Activated CD4-positive, alpha-beta T cell treated with anti-CD3 and anti-CD28 coated beads, Interleukin-2, Interleukin-4, amounts not matched to agents 100 ng/mL and 50 ng/mL, durations not matched to agents 16 hours and 8 hours (primary cell): ENCODE results near the gene VSX2.

Experiments
- DNase-seq: peaks from one replicate; pipeline ENCODE4 v3.0.0-alpha.2; 2020; ENCODE audit warnings: low spot score

VSX2 gene

GRCh38 chr14:74238974-74239847, at the start of gene VSX2:
TSS of gene VSX2 (plus strand) at chr14:74239449. CDS start at chr14:74239562, 113 bp downstream.
- DNase-seq = no peak

- DNase-seq = no peak
Observed at GRCh38 chr14:74190927-74191575, 48.2 kb upstream of the VSX2 start.

- DNase-seq = no peak
Observed at GRCh38 chr14:74194506-74195274, 44.6 kb upstream of the VSX2 start.

GRCh38 chr14:74195623-74196022, 43.6 kb upstream of the VSX2 start:
- DNase-seq = no peak

GRCh38 chr14:74198441-74199234, 40.6 kb upstream of the VSX2 start:
- DNase-seq = no peak

- DNase-seq = no peak
Observed at GRCh38 chr14:74202113-74202512, 37.1 kb upstream of the VSX2 start.

GRCh38 chr14:74203639-74204038, 35.6 kb upstream of the VSX2 start:
- DNase-seq = no peak

- DNase-seq = no peak
Observed at GRCh38 chr14:74204491-74204890, 34.8 kb upstream of the VSX2 start.

- DNase-seq = no peak
Observed at GRCh38 chr14:74205882-74206281, 33.4 kb upstream of the VSX2 start.

- no peak for DNase-seq
Observed at GRCh38 chr14:74207943-74208342, 31.3 kb upstream of the VSX2 start.

GRCh38 chr14:74208642-74209041, 30.6 kb upstream of the VSX2 start:
- DNase-seq = no peak

- no peak for DNase-seq
Observed at GRCh38 chr14:74211945-74212580, 27.2 kb upstream of the VSX2 start.

- no peak for DNase-seq
Observed at GRCh38 chr14:74213907-74214803, 25.1 kb upstream of the VSX2 start.

- no peak for DNase-seq
Observed at GRCh38 chr14:74216671-74217070, 22.6 kb upstream of the VSX2 start.

GRCh38 chr14:74217672-74218448, 21.4 kb upstream of the VSX2 start:
- peak; percentile 79 for DNase-seq

GRCh38 chr14:74218462-74218861, 20.8 kb upstream of the VSX2 start:
- DNase-seq = no peak

GRCh38 chr14:74219277-74220205, 19.7 kb upstream of the VSX2 start:
- no peak for DNase-seq

GRCh38 chr14:74220991-74221390, 18.3 kb upstream of the VSX2 start:
- no peak for DNase-seq
